Body of pancreas (tissue), 4 donors: ENCODE measurements around the gene OSBPL10. TPM values are rescaled to one million over a fixed set of nuclear protein-coding genes. Genes with fewer than 3 reads are reported as not detected.

Source experiments
- ATAC-seq: fragments of 150-250 bp; one replicate; pipeline ENCODE4 v1.9.1; 2016
- DNase-seq, 4 donors: peaks; one replicate each; pipeline ENCODE4 v3.0.0-alpha.2; 2019
- H3K27ac ChIP-seq, 4 donors: fragments of 200-600 bp; sonication (generic); 1 replicate in 3 of 4; 2 replicates in 1 of 4; pipeline versions ENCODE4 v1.5.1 to v1.6.1; 2016 to 2019; ENCODE audit warnings: mild to moderate bottlenecking in 1 of 4, mixed read lengths in 1 of 4, moderate library complexity in 1 of 4
- H3K27me3 ChIP-seq, 2 donors: fragments of 200-600 bp; sonication (generic); one replicate each; pipeline ENCODE4 v1.6.0; 2016; ENCODE audit warnings: mild to moderate bottlenecking in 1 of 2
- H3K36me3 ChIP-seq, 2 donors: fragments of 200-600 bp; sonication (generic); replicated peaks in 1 of 2; 2 replicates each; pipeline ENCODE4 v1.5.1; 2016; ENCODE audit warnings: low read depth in 2 of 2; ENCODE audit not compliant: insufficient read depth in 1 of 2
- H3K4me1 ChIP-seq: fragments of 200-600 bp; sonication (generic); one replicate; pipeline ENCODE4 v1.6.0; 2016
- H3K4me3 ChIP-seq, 2 donors: fragments of 200-600 bp; sonication (generic); 1 replicate in 1 of 2; 2 replicates in 1 of 2; pipeline ENCODE4 v1.5.1; 2016 to 2019
- H3K9me3 ChIP-seq, 3 donors: fragments of 200-600 bp; sonication (generic); 1 replicate in 2 of 3; 2 replicates in 1 of 3; pipeline ENCODE4 v1.5.1; 2016
- CTCF ChIP-seq, 7 experiments: fragments of 450-650 bp in 4 of 7; fragments of 200-600 bp in 3 of 7; sonication (generic) in 3 of 7; IDR thresholded peaks; one replicate each; pipeline ENCODE4 v1.5.1; 2016 to 2019; ENCODE audit warnings: antibody characterized with exemption in 7 of 7
- POLR2A ChIP-seq, 3 donors: fragments of 450-650 bp; IDR thresholded peaks; one replicate each; pipeline ENCODE4 v1.6.1; 2016; ENCODE audit warnings: antibody characterized with exemption in 3 of 3, mild to moderate bottlenecking in 2 of 3
- WGBS, 2 donors: methylation state at CpG; one replicate each; pipeline ENCODE4 v1.1.5; 2017; 5-methylcytosine and 5-hydroxymethylcytosine counted together
- intact Hi-C: fragments of 100-400 bp; cut with DNase I; formaldehyde crosslinking; loops from one replicate; pipeline ENCODE4 v1.15.1; 2023
- total RNA-seq, 2 donors: library from RNA; depleted of rRNA; stranded (reverse); fragments of >200 nt; gene quantifications; one replicate each; pipeline ENCODE4 v1.1.0, GENCODE V29; 2016

The OSBPL10 gene
- total RNA-seq, 2 donors from 2014 or later = 3.4 to 27.0 TPM

- 26 to 58% methylated on average over 2 of the region's 2 CpGs for WGBS, 2 donors
- H3K36me3 ChIP-seq = no peaks in the 10 kb centered on the region
- no peaks in the 10 kb centered on the region for H3K27me3 ChIP-seq
- TF ChIP-seq CTCF (IDR thresholded peaks at IDR 0.05) = no peak
- TF ChIP-seq POLR2A (IDR thresholded peaks at IDR 0.05) = no peak
- H3K4me3 ChIP-seq = no peak overlapping the region
- ATAC-seq (no peak), DNase-seq (no peak)
- no peaks in the 10 kb centered on the region for H3K4me1 ChIP-seq
- intact Hi-C loops = no loop called here
- no peaks in the 10 kb centered on the region for H3K9me3 ChIP-seq
- H3K27ac ChIP-seq = no peak overlapping the region
These were observed 230.7 kb downstream of the OSBPL10 start for GRCh38 chr3:31750341-31750740.

- 66 to 70% methylated on average over 5 of the region's 5 CpGs for whole genome bisulfite sequencing, 2 donors
- Histone ChIP-seq H3K4me3 (no peak overlapping the region), H3K27me3 (no peaks in the 10 kb centered on the region), H3K27ac (no peak overlapping the region), H3K36me3 (no peaks in the 10 kb centered on the region), H3K9me3 (no peaks in the 10 kb centered on the region), H3K4me1 (no peaks in the 10 kb centered on the region)
- no peak for TF ChIP-seq POLR2A (IDR thresholded peaks at IDR 0.05)
- TF ChIP-seq CTCF (IDR thresholded peaks at IDR 0.05) = no peak
- intact Hi-C loops = no loop called here
- no peak for ATAC-seq
- no peak for DNase-seq
These were observed 232.1 kb downstream of the OSBPL10 start for GRCh38 chr3:31748933-31749295.

DNA sequence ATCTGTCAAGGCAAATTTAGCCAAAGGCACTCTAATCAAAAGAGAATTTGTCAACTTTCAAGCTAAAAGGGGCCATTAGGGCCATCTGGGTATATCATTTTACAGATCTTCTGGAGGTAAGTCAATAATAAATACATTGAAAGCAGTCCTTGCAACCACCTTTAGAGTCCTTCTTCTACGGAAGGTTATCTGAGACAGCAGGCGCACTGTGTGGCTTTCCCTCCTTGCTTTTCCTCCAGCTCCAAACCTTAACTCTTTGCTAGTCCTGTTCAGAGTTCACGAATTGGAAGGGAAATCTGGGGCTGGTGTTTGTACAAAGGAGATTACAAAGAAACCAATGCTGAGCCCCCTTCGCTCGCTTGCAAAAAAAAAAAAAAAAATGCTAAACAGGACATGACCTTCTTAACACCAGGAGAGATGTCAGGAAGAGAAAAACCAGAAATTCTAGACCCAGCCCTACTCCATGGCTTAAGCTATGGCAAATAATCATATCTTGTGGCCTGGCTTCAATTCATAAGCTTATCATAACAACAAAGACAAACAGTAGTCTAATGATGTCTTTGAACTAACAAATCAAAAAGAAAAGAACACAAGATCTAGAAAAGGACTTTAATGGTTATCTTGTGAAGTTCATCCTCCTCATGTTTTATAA lies 232.7 kb downstream of the OSBPL10 start:
- Histone ChIP-seq H3K27me3 (no peaks in the 10 kb centered on the region), H3K36me3 (no peaks in the 10 kb centered on the region), H3K27ac (no peak overlapping the region), H3K4me1 (no peaks in the 10 kb centered on the region), H3K4me3 (no peak overlapping the region), H3K9me3 (no peaks in the 10 kb centered on the region)
- DNase-seq = no peak
- WGBS, 2 donors = 30 to 46% methylated on average over 5 of the region's 5 CpGs
- no peak for ATAC-seq
- intact Hi-C loops = no loop called here
- TF ChIP-seq CTCF (IDR thresholded peaks at IDR 0.05) = no peak
- TF ChIP-seq POLR2A (IDR thresholded peaks at IDR 0.05) = no peak

GRCh38 chr3:31747785-31748184 lies 233.3 kb downstream of the OSBPL10 start:
- Histone ChIP-seq H3K9me3 (no peaks in the 10 kb centered on the region), H3K27me3 (no peaks in the 10 kb centered on the region), H3K36me3 (no peaks in the 10 kb centered on the region), H3K27ac (no peak overlapping the region), H3K4me1 (no peaks in the 10 kb centered on the region), H3K4me3 (no peak overlapping the region)
- 87 to 88% methylated on average over 7 to 9 of the region's 9 CpGs for WGBS, 2 donors
- intact Hi-C loops = no loop called here
- ATAC-seq (no peak), DNase-seq (no peak)
- no peak for TF ChIP-seq POLR2A (IDR thresholded peaks at IDR 0.05)
- TF ChIP-seq CTCF (IDR thresholded peaks at IDR 0.05) = no peak

- DNase-seq = no peak
- no peaks in the 10 kb centered on the region for H3K4me1 ChIP-seq
- no peak for TF ChIP-seq POLR2A (IDR thresholded peaks at IDR 0.05)
- TF ChIP-seq CTCF (IDR thresholded peaks at IDR 0.05) = no peak
- H3K36me3 ChIP-seq = no peaks in the 10 kb centered on the region
- H3K27ac ChIP-seq = no peak overlapping the region
- ATAC-seq = no peak
- 89 to 92% methylated on average over 8 of the region's 8 CpGs for WGBS, 2 donors
- no peak overlapping the region for H3K4me3 ChIP-seq
- no peaks in the 10 kb centered on the region for H3K9me3 ChIP-seq
- intact Hi-C loops = no loop called here
- H3K27me3 ChIP-seq = no peaks in the 10 kb centered on the region
These were observed 236.1 kb downstream of the OSBPL10 start for GRCh38 chr3:31744913-31745312.
